CD14-positive monocyte (primary cell): Measurements from ENCODE around the gene CCDC107. TPM values are rescaled to one million over a fixed set of nuclear protein-coding genes. Genes with fewer than 3 reads are reported as not detected.
A peak's percentile ranks its signal among the peaks of the same experiment; 100 is the strongest.

Experiments used
- DNase-seq, 3 donors: peaks; one replicate each; pipeline ENCODE4 v3.0.0-alpha.2; 2011 to 2022
- H2AFZ ChIP-seq: 2 replicates; pipeline ENCODE4 v1.6.0; 2012; ENCODE audit warnings: mild to moderate bottlenecking, low read depth, low read length, inconsistent platforms; ENCODE audit not compliant: insufficient read depth, poor library complexity, severe bottlenecking
- H3K27ac ChIP-seq, 2 donors: 1 replicate in 1 of 2; 2 replicates in 1 of 2; pipeline ENCODE4 v1.5.1; 2012 to 2013; ENCODE audit warnings: low read length in 2 of 2, control low read depth in 1 of 2, inconsistent platforms in 1 of 2, low read depth in 1 of 2, mild to moderate bottlenecking in 1 of 2
- H3K27me3 ChIP-seq, 2 donors: one replicate each; pipeline versions ENCODE4 v1.6.0 to v1.6.1; 2011 to 2013; ENCODE audit warnings: low read length in 2 of 2; ENCODE audit not compliant: control insufficient read depth in 2 of 2, insufficient read depth in 2 of 2
- H3K36me3 ChIP-seq, 2 donors: replicated peaks in 1 of 2; 1 replicate in 1 of 2; 2 replicates in 1 of 2; pipeline versions ENCODE4 v1.5.1 to v1.6.1; 2012 to 2013; ENCODE audit warnings: low read length in 2 of 2, control low read depth in 1 of 2, inconsistent platforms in 1 of 2, mild to moderate bottlenecking in 1 of 2; ENCODE audit not compliant: insufficient read depth in 2 of 2, control insufficient read depth in 1 of 2
- H3K4me1 ChIP-seq, 2 donors: 1 replicate in 1 of 2; 2 replicates in 1 of 2; pipeline versions ENCODE4 v1.5.1 to v1.6.1; 2012 to 2013; ENCODE audit warnings: low read length in 2 of 2, control low read depth in 1 of 2, inconsistent platforms in 1 of 2, mild to moderate bottlenecking in 1 of 2, moderate library complexity in 1 of 2; ENCODE audit not compliant: insufficient read depth in 2 of 2, control insufficient read depth in 1 of 2
- H3K4me2 ChIP-seq: replicated peaks from 2 replicates; pipeline ENCODE3; 2012; ENCODE audit warnings: low read length, moderate library complexity, mild to moderate bottlenecking; ENCODE audit not compliant: poor library complexity, severe bottlenecking; ENCODE audit errors: extremely low read depth
- H3K4me3 ChIP-seq, 3 experiments: fragments of 200-600 bp in 1 of 3; sonication (generic) in 1 of 3; replicated peaks in 1 of 3; 1 replicate in 2 of 3; 2 replicates in 1 of 3; pipeline ENCODE4 v1.5.1; 2011 to 2013; ENCODE audit warnings: low read length in 3 of 3, mild to moderate bottlenecking in 3 of 3, control low read depth in 2 of 3, low read depth in 2 of 3, inconsistent platforms in 1 of 3, moderate library complexity in 1 of 3
- H3K79me2 ChIP-seq: 2 replicates; pipeline ENCODE4 v1.6.0; 2012; ENCODE audit warnings: mild to moderate bottlenecking, control low read depth, inconsistent platforms, low read length, moderate library complexity; ENCODE audit not compliant: insufficient read depth
- H3K9ac ChIP-seq: 2 replicates; pipeline ENCODE4 v1.6.0; 2017; ENCODE audit warnings: low read length, mild to moderate bottlenecking; ENCODE audit not compliant: insufficient read depth, poor library complexity, severe bottlenecking
- H3K9me3 ChIP-seq, 2 donors: replicated peaks in 1 of 2; 1 replicate in 1 of 2; 2 replicates in 1 of 2; pipeline versions ENCODE4 v1.5.1 to v1.6.1; 2012 to 2013; ENCODE audit warnings: low read length in 2 of 2, control low read depth in 1 of 2; ENCODE audit not compliant: control insufficient read depth in 1 of 2, insufficient read depth in 1 of 2
- H4K20me1 ChIP-seq: 2 replicates; pipeline ENCODE4 v1.6.0; 2012; ENCODE audit warnings: mild to moderate bottlenecking, low read length, control low read depth, moderate library complexity; ENCODE audit not compliant: insufficient read depth
- H3K27ac Mint-ChIP-seq, 7 donors: one replicate each; pipeline ENCODE4 v1.8.0; 2020; ENCODE audit warnings: mild to moderate bottlenecking in 7 of 7, mixed read lengths in 7 of 7, moderate library complexity in 6 of 7, inconsistent platforms in 2 of 7
- H3K27me3 Mint-ChIP-seq, 3 donors: one replicate each; pipeline ENCODE4 v1.8.0; 2021 to 2022; ENCODE audit warnings: low read depth in 3 of 3, mild to moderate bottlenecking in 3 of 3, mixed read lengths in 3 of 3, moderate library complexity in 3 of 3, inconsistent platforms in 1 of 3
- H3K36me3 Mint-ChIP-seq, 2 donors: one replicate each; pipeline ENCODE4 v1.8.0; 2020; ENCODE audit warnings: mixed read lengths in 2 of 2, inconsistent platforms in 1 of 2, mild to moderate bottlenecking in 1 of 2
- H3K4me1 Mint-ChIP-seq: one replicate; pipeline ENCODE4 v1.8.0; 2020; ENCODE audit warnings: mild to moderate bottlenecking, mixed read lengths
- H3K4me3 Mint-ChIP-seq, 2 donors: one replicate each; pipeline ENCODE4 v1.8.0; 2020; ENCODE audit warnings: mild to moderate bottlenecking in 2 of 2, mixed read lengths in 2 of 2, moderate library complexity in 1 of 2
- H3K9me3 Mint-ChIP-seq, 7 donors: one replicate each; pipeline ENCODE4 v1.8.0; 2020 to 2022; ENCODE audit warnings: mixed read lengths in 7 of 7, mild to moderate bottlenecking in 6 of 7, moderate library complexity in 6 of 7, inconsistent platforms in 2 of 7
- CTCF ChIP-seq: fragments of 200-600 bp; IDR thresholded peaks from one replicate; pipeline ENCODE4 v1.8.0; 2022; ENCODE audit warnings: antibody characterized with exemption, mild to moderate bottlenecking
- WGBS: methylation state at CpG from one replicate; pipeline ENCODE4 v1.1.5; 2013; ENCODE audit warnings: missing lambda C conversion rate; ENCODE audit not compliant: insufficient coverage; 5-methylcytosine and 5-hydroxymethylcytosine counted together
- intact Hi-C, 2 donors: fragments of 100-400 bp; cut with micrococcal nuclease; formaldehyde crosslinking; loops; one replicate each; pipeline versions ENCODE4 v1.15.0 to v1.15.1; 2023
- polyA plus RNA-seq, 3 donors: library from polyadenylated mRNA; depleted of rRNA in 1 of 3; unstranded in 2 of 3; stranded (reverse) in 1 of 3; fragments of 300-500 nt in 2 of 3; fragments of >200 nt in 1 of 3; fragmentation: Illumina TruSeq in 2 of 3; gene quantifications; 1 replicate in 2 of 3; 2 replicates in 1 of 3; pipeline ENCODE4 v1.2.3, GENCODE V29; 2012 to 2021

The CCDC107 gene
- polyA plus RNA-seq, 3 donors, result 17.2 to 32.6 (median 23.2) TPM

DNA sequence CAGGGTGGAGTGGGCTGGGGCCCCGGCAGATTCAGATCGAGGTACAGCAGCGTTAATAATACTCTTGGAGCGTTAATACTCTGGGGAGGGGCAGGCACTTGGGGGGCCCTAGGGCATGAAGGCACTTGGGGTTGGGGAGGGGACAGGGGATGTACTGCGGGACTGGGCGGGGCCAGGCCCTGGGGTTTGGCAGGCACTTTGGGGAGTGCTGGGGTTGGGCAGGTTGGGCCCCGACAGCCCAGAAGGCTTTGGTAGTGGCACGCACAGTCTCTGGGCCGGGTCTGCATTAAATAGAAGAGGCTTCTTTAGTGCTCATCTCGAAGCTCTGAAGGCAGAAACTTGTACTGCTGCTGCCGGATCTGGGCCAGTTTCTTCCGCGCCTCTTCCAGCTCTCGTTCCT is 39.4 kb downstream of the CCDC107 start:
- peaks cover 0 to 2% (median 0%) of the 10 kb centered on the region in 3 donors for H3K27me3 Mint-ChIP-seq
- Histone ChIP-seq H4K20me1 (peaks cover 70% of the 10 kb centered on the region), H3K4me2 (no peak overlapping the region), H3K27ac (no peak overlapping the region), H3K36me3 (peaks cover 66 to 69% of the 10 kb centered on the region in 2 donors), H3K4me3 (no peak overlapping the region), H3K4me1 (no peaks in the 10 kb centered on the region), H3K9me3 (no peaks in the 10 kb centered on the region), H2AFZ (no peak overlapping the region), H3K27me3 (no peaks in the 10 kb centered on the region), H3K9ac (no peak overlapping the region), H3K79me2 (no peaks in the 10 kb centered on the region)
- H3K27ac Mint-ChIP-seq, result peak overlapping the region in 3 of 7 donors; percentile 25 to 76 (median 48)
- no peak for TF ChIP-seq CTCF
- no peaks in the 10 kb centered on the region for H3K9me3 Mint-ChIP-seq
- intact Hi-C loops, result loop anchor here (2.0 to 10.0 kb wide), 3 partner anchors 40 to 93 kb away; partner anchors contain the start of genes CCDC107 (in 1 of the 2), RMRP (in 1 of the 2) and TESK1 (in 1 of the 2)
- no peaks in the 10 kb centered on the region for H3K4me1 Mint-ChIP-seq
- H3K4me3 Mint-ChIP-seq, result no peak overlapping the region
- H3K36me3 Mint-ChIP-seq, result no peaks in the 10 kb centered on the region
- 93% methylated on average over 13 of the region's 14 CpGs for WGBS
- no peak for DNase-seq

- H3K36me3 Mint-ChIP-seq, result peaks cover 0 to 7% of the 10 kb centered on the region in 2 donors
- TF ChIP-seq CTCF, result no peak
- intact Hi-C loops, result loop anchor here (5.0 to 10.0 kb wide), 2 partner anchors 41 to 53 kb away; partner anchors contain the start of genes CCDC107 (in 1 of the 2) and RMRP (in 1 of the 2)
- no peak overlapping the region for H3K27ac Mint-ChIP-seq
- H3K4me2 ChIP-seq, result no peak overlapping the region
- H3K4me1 Mint-ChIP-seq, result no peaks in the 10 kb centered on the region
- H3K4me3 Mint-ChIP-seq, result no peak overlapping the region
- H3K27me3 ChIP-seq, result no peaks in the 10 kb centered on the region
- H2AFZ ChIP-seq, result no peak overlapping the region
- peaks cover 78% of the 10 kb centered on the region for H4K20me1 ChIP-seq
- no peaks in the 10 kb centered on the region for H3K4me1 ChIP-seq
- no peaks in the 10 kb centered on the region for H3K9me3 ChIP-seq
- no peak overlapping the region for H3K4me3 ChIP-seq
- 96% methylated on average over 5 of the region's 5 CpGs for WGBS
- no peaks in the 10 kb centered on the region for H3K79me2 ChIP-seq
- H3K27me3 Mint-ChIP-seq, result peaks cover 0 to 2% (median 0%) of the 10 kb centered on the region in 3 donors
- no peak overlapping the region for H3K9ac ChIP-seq
- H3K36me3 ChIP-seq, result peaks cover 73 to 77% of the 10 kb centered on the region in 2 donors
- DNase-seq, result no peak
- H3K27ac ChIP-seq, result peak overlapping the region in 1 of 2 donors; percentile 14
- H3K9me3 Mint-ChIP-seq, result peaks cover 0 to 2% (median 0%) of the 10 kb centered on the region in 7 donors
These were observed 40.1 kb downstream of the CCDC107 start for GRCh38 chr9:35698231-35698630.
